A549 (cell line): ENCODE measurements around the gene REEP5. TPM values are rescaled to one million over a fixed set of nuclear protein-coding genes. Genes with fewer than 3 reads are reported as not detected.
A peak's percentile ranks its signal among the peaks of the same experiment; 100 is the strongest.

Experiments
- ATAC-seq, 2 experiments: fragments of 200-7000 bp in 1 of 2; fragments of >200 bp in 1 of 2; cut with Nextera tagmentation in 1 of 2; cut with Tn5 transposase in 1 of 2; 3 replicates each; pipeline versions ENCODE4 v1.8.0 to v1.9.1; 2018 to 2020; ENCODE audit warnings: mild to moderate bottlenecking in 1 of 2, moderate library complexity in 1 of 2
- CTCF ChIA-PET: fragments of 300-600 bp; sonication (Branson Sonifier 250); formaldehyde crosslinking; extraction: SDS; loops from one replicate; lab custom pipeline; 2021; ENCODE audit warnings: antibody characterized with exemption, inconsistent platforms; lab: Yijun Ruan, JAX
- POLR2A ChIA-PET: fragments of 350-600 bp; formaldehyde crosslinking; extraction: SDS; loops from one replicate; lab custom pipeline; 2021; ENCODE audit warnings: antibody characterized with exemption, inconsistent platforms; lab: Yijun Ruan, JAX
- DNase-seq, 2 experiments: peaks; one replicate each; pipeline versions ENCODE4 v3.0.0 to v3.0.0-alpha.2; 2011 to 2016; ENCODE audit warnings: low read depth in 1 of 2, low spot score in 1 of 2
- FAIRE-seq: peaks from 2 replicates; lab custom pipeline; 2011; peaks lifted over from hg19 to GRCh38; lab: Jason Lieb, UNC
- H3K27ac ChIP-seq, 2 experiments: fragments of >200 bp; sonication (Bioruptor Twin); formaldehyde crosslinking; 3 replicates each; pipeline ENCODE4 v1.5.1; 2016 to 2017
- H3K4me1 ChIP-seq: fragments of >200 bp; sonication (Bioruptor Twin); formaldehyde crosslinking; 3 replicates; pipeline ENCODE4 v1.6.1; 2016
- H3K4me2 ChIP-seq: fragments of >200 bp; sonication (Bioruptor Twin); formaldehyde crosslinking; 3 replicates; pipeline ENCODE4 v1.6.1; 2016
- H3K4me3 ChIP-seq: fragments of >200 bp; sonication (Bioruptor Twin); formaldehyde crosslinking; 3 replicates; pipeline ENCODE4 v1.5.1; 2016
- H3K9me3 ChIP-seq: fragments of >200 bp; sonication (Bioruptor Twin); formaldehyde crosslinking; 3 replicates; pipeline ENCODE4 v1.6.1; 2016
- CHD2 ChIP-seq: fragments of 150-350 bp; IDR thresholded peaks from 2 replicates; pipeline ENCODE4 v1.6.1; 2014; ENCODE audit warnings: low read length; ENCODE audit not compliant: partially characterized antibody
- EHF ChIP-seq: fragments of 250-450 bp; sonication (Bioruptor Pico); IDR thresholded peaks from 2 replicates; pipeline ENCODE4 v1.5.0; 2020; ENCODE audit warnings: mild to moderate bottlenecking
- FOSL2 ChIP-seq, 2 experiments: fragments of 450-650 bp in 1 of 2; fragments of >200 bp in 1 of 2; sonication (Bioruptor Twin) in 1 of 2; formaldehyde crosslinking; IDR thresholded peaks; 2 replicates each; pipeline versions ENCODE4 v1.5.0 to v1.6.1; 2016 to 2020; ENCODE audit warnings: mild to moderate bottlenecking in 1 of 2, moderate library complexity in 1 of 2
- HDAC2 ChIP-seq: fragments of 200-600 bp; sonication (generic); IDR thresholded peaks from 2 replicates; pipeline ENCODE4 v1.6.1; 2016
- HEYL ChIP-seq: fragments of 250-450 bp; sonication (Bioruptor Pico); IDR thresholded peaks from 2 replicates; pipeline ENCODE4 v1.8.0; 2021; ENCODE audit warnings: mild to moderate bottlenecking, moderate library complexity
- HOXA7 ChIP-seq: fragments of 250-450 bp; sonication (Bioruptor Pico); IDR thresholded peaks from 2 replicates; pipeline ENCODE4 v1.5.0; 2020; ENCODE audit warnings: mild to moderate bottlenecking, moderate library complexity
- HOXB13 ChIP-seq: fragments of 250-450 bp; sonication (Bioruptor Pico); IDR thresholded peaks from 2 replicates; pipeline ENCODE4 v1.5.0; 2020; ENCODE audit warnings: low read depth, mild to moderate bottlenecking, moderate library complexity
- JUN ChIP-seq, 2 experiments: fragments of >200 bp; sonication (Bioruptor Twin); formaldehyde crosslinking; IDR thresholded peaks; 2 replicates in 1 of 2; 3 replicates in 1 of 2; pipeline ENCODE4 v1.6.1; 2016 to 2017
- KDM5A ChIP-seq: fragments of 200-600 bp; sonication (generic); IDR thresholded peaks from 2 replicates; pipeline ENCODE4 v1.6.1; 2016; ENCODE audit warnings: antibody characterized with exemption, mild to moderate bottlenecking
- MYC ChIP-seq: IDR thresholded peaks from 2 replicates; pipeline ENCODE4 v1.6.1; 2012; ENCODE audit warnings: mild to moderate bottlenecking, inconsistent platforms, low read length, improper control_type of control experiment, borderline replicate concordance
- NPAS2 ChIP-seq: fragments of 250-450 bp; sonication (Bioruptor Pico); IDR thresholded peaks from 2 replicates; pipeline ENCODE4 v1.8.0; 2022; ENCODE audit warnings: mild to moderate bottlenecking, moderate library complexity, borderline replicate concordance
- PHF8 ChIP-seq: fragments of 200-600 bp; sonication (generic); IDR thresholded peaks from 2 replicates; pipeline ENCODE4 v1.6.1; 2016; ENCODE audit warnings: low read depth, mild to moderate bottlenecking, antibody characterized with exemption, moderate library complexity, borderline replicate concordance
- POLR2A ChIP-seq: IDR thresholded peaks from 2 replicates; pipeline ENCODE4 v1.6.1; 2012; ENCODE audit warnings: mild to moderate bottlenecking, low read length
- RARB ChIP-seq: fragments of 250-450 bp; sonication (Bioruptor Pico); IDR thresholded peaks from 2 replicates; pipeline ENCODE4 v1.8.0; 2021; ENCODE audit warnings: mild to moderate bottlenecking, moderate library complexity
- RCOR1 ChIP-seq: fragments of 150-350 bp; IDR thresholded peaks from 2 replicates; pipeline ENCODE4 v1.6.1; 2014; ENCODE audit warnings: antibody characterized with exemption, low read length, low read depth
- RNF2 ChIP-seq: fragments of 200-600 bp; sonication (generic); IDR thresholded peaks from 2 replicates; pipeline ENCODE4 v1.6.1; 2016; ENCODE audit warnings: low read depth, mild to moderate bottlenecking, antibody characterized with exemption, moderate library complexity, borderline replicate concordance
- SMC3 ChIP-seq: fragments of >200 bp; sonication (Bioruptor Twin); formaldehyde crosslinking; IDR thresholded peaks from 3 replicates; pipeline ENCODE4 v1.6.1; 2018; ENCODE audit warnings: inconsistent platforms
- TFCP2L1 ChIP-seq: fragments of 250-450 bp; sonication (Bioruptor Pico); IDR thresholded peaks from 2 replicates; pipeline ENCODE4 v1.5.0; 2021; ENCODE audit warnings: mild to moderate bottlenecking
- TP53 ChIP-seq: fragments of 250-450 bp; sonication (Bioruptor Pico); IDR thresholded peaks from 2 replicates; pipeline ENCODE4 v1.5.0; 2021; ENCODE audit warnings: mild to moderate bottlenecking, moderate library complexity
- ZC3H11A ChIP-seq: fragments of 450-650 bp; IDR thresholded peaks from 2 replicates; pipeline ENCODE4 v1.6.1; 2014; ENCODE audit warnings: antibody characterized with exemption, mild to moderate bottlenecking
- ZNF302 ChIP-seq: fragments of 250-450 bp; sonication (Bioruptor Pico); IDR thresholded peaks from 2 replicates; pipeline ENCODE4 v1.9.0; 2021; ENCODE audit warnings: inconsistent platforms, mild to moderate bottlenecking, moderate library complexity
- ZSCAN20 ChIP-seq: fragments of 250-450 bp; sonication (Bioruptor Pico); IDR thresholded peaks from 2 replicates; pipeline ENCODE4 v1.8.0; 2022; ENCODE audit warnings: mild to moderate bottlenecking, moderate library complexity
- WGBS: methylation state at CpG from one replicate; pipeline ENCODE4 v1.1.6; 2017; ENCODE audit errors: missing lambda C conversion rate; 5-methylcytosine and 5-hydroxymethylcytosine counted together
- polyA plus RNA-seq, 4 experiments: library from polyadenylated mRNA; depleted of rRNA in 3 of 4; stranded (reverse); fragments of >200 nt; fragmentation: RNase III in 1 of 4; extraction: RNeasy Plus Mini Kit Qiagen cat#74134 plus additional on column Dnase treatment in 1 of 4; gene quantifications; 2 replicates in 3 of 4; 3 replicates in 1 of 4; pipeline ENCODE4 v1.2.3, GENCODE V29; 2011 to 2017
- TF ChIP-seq, protein P1 (sequence below): IDR thresholded peaks from 2 replicates; pipeline ENCODE4 v1.6.1; 2012
- TF ChIP-seq, protein P2 (sequence below): fragments of >200 bp; sonication (Bioruptor Twin); formaldehyde crosslinking; IDR thresholded peaks from 3 replicates; pipeline ENCODE4 v1.6.1; 2016
- TF ChIP-seq, protein P3 (sequence below): fragments of 250-450 bp; sonication (Bioruptor Pico); IDR thresholded peaks from 2 replicates; pipeline ENCODE4 v1.5.0; 2020; ENCODE audit warnings: low read depth, mild to moderate bottlenecking, moderate library complexity
- TF ChIP-seq, protein P4 (sequence below): IDR thresholded peaks from 2 replicates; pipeline ENCODE4 v1.6.1; 2012
- TF ChIP-seq, protein P5 (sequence below): fragments of 200-600 bp; sonication (generic); IDR thresholded peaks from 2 replicates; pipeline ENCODE4 v1.6.1; 2016; ENCODE audit warnings: antibody characterized with exemption, mild to moderate bottlenecking, moderate library complexity
- TF ChIP-seq, protein P6 (sequence below): fragments of 450-650 bp; IDR thresholded peaks from 2 replicates; pipeline ENCODE4 v1.6.1; 2014; ENCODE audit warnings: antibody characterized with exemption
- TF ChIP-seq, protein P7 (sequence below): fragments of 250-450 bp; sonication (Bioruptor Pico); IDR thresholded peaks from 2 replicates; pipeline ENCODE4 v1.5.0; 2021; ENCODE audit warnings: mild to moderate bottlenecking, moderate library complexity, borderline replicate concordance

The REEP5 gene
- polyA plus RNA-seq, 2 of the 4 experiments (the other 2 are of a cell fraction): 134 to 164 TPM

DNA sequence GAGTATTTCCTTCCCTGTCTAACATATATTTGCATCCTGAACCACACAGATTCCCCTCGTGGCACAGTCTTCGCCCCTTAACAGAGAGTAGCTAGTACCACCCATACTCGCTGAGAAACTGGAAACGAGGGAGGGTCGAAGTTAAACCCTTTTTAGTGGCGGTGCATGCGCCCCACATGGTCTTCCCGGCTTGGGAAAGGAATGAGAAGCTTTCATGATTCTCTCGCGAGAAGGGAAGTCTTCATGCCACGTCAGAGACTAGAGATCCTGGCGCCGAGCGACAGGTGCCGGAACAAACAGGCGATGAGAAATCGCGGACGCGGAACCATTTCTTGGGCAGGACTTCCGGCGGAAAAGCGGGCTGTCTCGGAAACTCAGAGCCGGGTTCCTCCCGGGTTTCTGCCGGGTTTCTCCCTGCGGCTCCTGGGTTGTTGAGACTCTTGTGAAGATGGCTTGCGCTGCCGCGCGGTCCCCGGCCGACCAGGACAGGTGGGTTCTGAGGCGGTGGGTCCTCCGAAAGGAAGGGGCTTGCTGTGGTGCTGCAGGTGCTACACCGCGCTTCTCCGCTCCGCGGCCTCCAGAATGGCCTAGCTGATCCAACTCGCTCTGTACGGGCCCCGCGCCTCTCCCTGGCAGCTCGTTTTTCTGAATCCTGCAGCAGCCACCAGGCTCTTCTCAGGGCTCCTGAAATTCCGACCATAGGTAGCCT, 60.9 kb downstream of the REEP5 start, which contains the start of gene SRP19:
TSS of gene SRP19 (plus strand) at position 359 of the 709 bp plus-strand sequence. CDS start at position 449, 90 bp downstream.
- H3K4me3 ChIP-seq: peak within 1 kb of the TSS; percentile 87
- peak; percentile 97 to 98 for ATAC-seq
- ChIA-PET POLR2A (interaction anchor here (0.5 to 1.4 kb wide), 11 partner anchors 9 to 115 kb away, joined by 3 to 6 read pairs (median 3); partner anchors contain the start of genes DCP2 and REEP5), CTCF (interaction anchor here (0.8 to 1.6 kb wide), 4 partner anchors 13 to 310 kb away, joined by 3 to 8 read pairs (median 5); partner anchors contain the start of gene REEP5)
- peak within 1 kb of the TSS; percentile 87 for H3K4me2 ChIP-seq
- peak; percentile 94 for FAIRE-seq
- 1% methylated on average over 40 of the region's 47 CpGs for WGBS
- DNase-seq: peak; percentile 98
- H3K27ac ChIP-seq: peak within 1 kb of the TSS; percentile 82 to 97
- no peaks in the 10 kb centered on the region for H3K9me3 ChIP-seq
- peaks cover 20% of the 10 kb centered on the region; the same call in 2 of the 3 replicates for H3K4me1 ChIP-seq
- TF ChIP-seq, protein P1, sequence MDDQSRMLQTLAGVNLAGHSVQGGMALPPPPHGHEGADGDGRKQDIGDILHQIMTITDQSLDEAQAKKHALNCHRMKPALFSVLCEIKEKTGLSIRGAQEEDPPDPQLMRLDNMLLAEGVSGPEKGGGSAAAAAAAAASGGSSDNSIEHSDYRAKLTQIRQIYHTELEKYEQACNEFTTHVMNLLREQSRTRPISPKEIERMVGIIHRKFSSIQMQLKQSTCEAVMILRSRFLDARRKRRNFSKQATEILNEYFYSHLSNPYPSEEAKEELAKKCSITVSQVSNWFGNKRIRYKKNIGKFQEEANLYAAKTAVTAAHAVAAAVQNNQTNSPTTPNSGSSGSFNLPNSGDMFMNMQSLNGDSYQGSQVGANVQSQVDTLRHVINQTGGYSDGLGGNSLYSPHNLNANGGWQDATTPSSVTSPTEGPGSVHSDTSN: peak; percentile 96
- TF ChIP-seq KDM5A (peak; percentile 68), NPAS2 (CRISPR knock-in tag) (peak; percentile 50; the same call in 1 of the 2 replicates), FOSL2 (IDR thresholded peaks at IDR 0.05) (no peak), FOSL2 (CRISPR knock-in tag; IDR thresholded peaks at IDR 0.05) (0 out of 2 replicates have a peak, but pooled peaks have one; percentile 26), HDAC2 (no peak; the same call in 1 of the 2 replicates), ZSCAN20 (peak; percentile 95), RCOR1 (no peak), TFCP2L1 (CRISPR knock-in tag) (no peak), RNF2 (peak; percentile 98), SMC3 (peak; percentile 26; the same call in 1 of the 3 replicates), JUN (IDR thresholded peaks at IDR 0.05) (peak; percentile 79 to 85; a peak in 4 of 5 replicates), PHF8 (peak; percentile 79), MYC (peak; percentile 82), CHD2 (peak; percentile 97), POLR2A (peak; percentile 45), HEYL (peak; percentile 92), RARB (CRISPR knock-in tag) (no peak), HOXB13 (CRISPR knock-in tag) (peak; percentile 97), HOXA7 (CRISPR knock-in tag) (peak; percentile 72; the same call in 1 of the 2 replicates), ZC3H11A (no peak), TP53 (CRISPR knock-in tag) (peak; percentile 97), ZNF302 (CRISPR knock-in tag) (peak; percentile 92), EHF (CRISPR knock-in tag) (peak; percentile 90)
- TF ChIP-seq, protein P2, sequence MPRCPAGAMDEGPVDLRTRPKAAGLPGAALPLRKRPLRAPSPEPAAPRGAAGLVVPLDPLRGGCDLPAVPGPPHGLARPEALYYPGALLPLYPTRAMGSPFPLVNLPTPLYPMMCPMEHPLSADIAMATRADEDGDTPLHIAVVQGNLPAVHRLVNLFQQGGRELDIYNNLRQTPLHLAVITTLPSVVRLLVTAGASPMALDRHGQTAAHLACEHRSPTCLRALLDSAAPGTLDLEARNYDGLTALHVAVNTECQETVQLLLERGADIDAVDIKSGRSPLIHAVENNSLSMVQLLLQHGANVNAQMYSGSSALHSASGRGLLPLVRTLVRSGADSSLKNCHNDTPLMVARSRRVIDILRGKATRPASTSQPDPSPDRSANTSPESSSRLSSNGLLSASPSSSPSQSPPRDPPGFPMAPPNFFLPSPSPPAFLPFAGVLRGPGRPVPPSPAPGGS: peak; percentile 54; the same call in 1 of the 3 replicates
- TF ChIP-seq, protein P3, sequence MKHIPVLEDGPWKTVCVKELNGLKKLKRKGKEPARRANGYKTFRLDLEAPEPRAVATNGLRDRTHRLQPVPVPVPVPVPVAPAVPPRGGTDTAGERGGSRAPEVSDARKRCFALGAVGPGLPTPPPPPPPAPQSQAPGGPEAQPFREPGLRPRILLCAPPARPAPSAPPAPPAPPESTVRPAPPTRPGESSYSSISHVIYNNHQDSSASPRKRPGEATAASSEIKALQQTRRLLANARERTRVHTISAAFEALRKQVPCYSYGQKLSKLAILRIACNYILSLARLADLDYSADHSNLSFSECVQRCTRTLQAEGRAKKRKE (CRISPR knock-in tag): peak; percentile 96
- TF ChIP-seq, protein P4, sequence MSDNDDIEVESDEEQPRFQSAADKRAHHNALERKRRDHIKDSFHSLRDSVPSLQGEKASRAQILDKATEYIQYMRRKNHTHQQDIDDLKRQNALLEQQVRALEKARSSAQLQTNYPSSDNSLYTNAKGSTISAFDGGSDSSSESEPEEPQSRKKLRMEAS: peak; percentile 99
- TF ChIP-seq, protein P5, sequence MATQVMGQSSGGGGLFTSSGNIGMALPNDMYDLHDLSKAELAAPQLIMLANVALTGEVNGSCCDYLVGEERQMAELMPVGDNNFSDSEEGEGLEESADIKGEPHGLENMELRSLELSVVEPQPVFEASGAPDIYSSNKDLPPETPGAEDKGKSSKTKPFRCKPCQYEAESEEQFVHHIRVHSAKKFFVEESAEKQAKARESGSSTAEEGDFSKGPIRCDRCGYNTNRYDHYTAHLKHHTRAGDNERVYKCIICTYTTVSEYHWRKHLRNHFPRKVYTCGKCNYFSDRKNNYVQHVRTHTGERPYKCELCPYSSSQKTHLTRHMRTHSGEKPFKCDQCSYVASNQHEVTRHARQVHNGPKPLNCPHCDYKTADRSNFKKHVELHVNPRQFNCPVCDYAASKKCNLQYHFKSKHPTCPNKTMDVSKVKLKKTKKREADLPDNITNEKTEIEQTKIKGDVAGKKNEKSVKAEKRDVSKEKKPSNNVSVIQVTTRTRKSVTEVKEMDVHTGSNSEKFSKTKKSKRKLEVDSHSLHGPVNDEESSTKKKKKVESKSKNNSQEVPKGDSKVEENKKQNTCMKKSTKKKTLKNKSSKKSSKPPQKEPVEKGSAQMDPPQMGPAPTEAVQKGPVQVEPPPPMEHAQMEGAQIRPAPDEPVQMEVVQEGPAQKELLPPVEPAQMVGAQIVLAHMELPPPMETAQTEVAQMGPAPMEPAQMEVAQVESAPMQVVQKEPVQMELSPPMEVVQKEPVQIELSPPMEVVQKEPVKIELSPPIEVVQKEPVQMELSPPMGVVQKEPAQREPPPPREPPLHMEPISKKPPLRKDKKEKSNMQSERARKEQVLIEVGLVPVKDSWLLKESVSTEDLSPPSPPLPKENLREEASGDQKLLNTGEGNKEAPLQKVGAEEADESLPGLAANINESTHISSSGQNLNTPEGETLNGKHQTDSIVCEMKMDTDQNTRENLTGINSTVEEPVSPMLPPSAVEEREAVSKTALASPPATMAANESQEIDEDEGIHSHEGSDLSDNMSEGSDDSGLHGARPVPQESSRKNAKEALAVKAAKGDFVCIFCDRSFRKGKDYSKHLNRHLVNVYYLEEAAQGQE: peak; percentile 93
- TF ChIP-seq, protein P6, sequence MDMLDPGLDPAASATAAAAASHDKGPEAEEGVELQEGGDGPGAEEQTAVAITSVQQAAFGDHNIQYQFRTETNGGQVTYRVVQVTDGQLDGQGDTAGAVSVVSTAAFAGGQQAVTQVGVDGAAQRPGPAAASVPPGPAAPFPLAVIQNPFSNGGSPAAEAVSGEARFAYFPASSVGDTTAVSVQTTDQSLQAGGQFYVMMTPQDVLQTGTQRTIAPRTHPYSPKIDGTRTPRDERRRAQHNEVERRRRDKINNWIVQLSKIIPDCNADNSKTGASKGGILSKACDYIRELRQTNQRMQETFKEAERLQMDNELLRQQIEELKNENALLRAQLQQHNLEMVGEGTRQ: peak; percentile 64
- TF ChIP-seq, protein P7, sequence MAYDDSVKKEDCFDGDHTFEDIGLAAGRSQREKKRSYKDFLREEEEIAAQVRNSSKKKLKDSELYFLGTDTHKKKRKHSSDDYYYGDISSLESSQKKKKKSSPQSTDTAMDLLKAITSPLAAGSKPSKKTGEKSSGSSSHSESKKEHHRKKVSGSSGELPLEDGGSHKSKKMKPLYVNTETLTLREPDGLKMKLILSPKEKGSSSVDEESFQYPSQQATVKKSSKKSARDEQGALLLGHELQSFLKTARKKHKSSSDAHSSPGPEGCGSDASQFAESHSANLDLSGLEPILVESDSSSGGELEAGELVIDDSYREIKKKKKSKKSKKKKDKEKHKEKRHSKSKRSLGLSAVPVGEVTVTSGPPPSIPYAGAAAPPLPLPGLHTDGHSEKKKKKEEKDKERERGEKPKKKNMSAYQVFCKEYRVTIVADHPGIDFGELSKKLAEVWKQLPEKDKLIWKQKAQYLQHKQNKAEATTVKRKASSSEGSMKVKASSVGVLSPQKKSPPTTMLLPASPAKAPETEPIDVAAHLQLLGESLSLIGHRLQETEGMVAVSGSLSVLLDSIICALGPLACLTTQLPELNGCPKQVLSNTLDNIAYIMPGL (CRISPR knock-in tag): peak; percentile 31; the same call in 1 of the 2 replicates
